Right ventricle myocardium superior (tissue), 1 donor: ENCODE measurements around the gene SPACDR. TPM values are rescaled to one million over a fixed set of nuclear protein-coding genes. Genes with fewer than 3 reads are reported as not detected.
"Not testable (repeated sequence)": the region's sequence is repeated elsewhere in the genome, so short reads cannot be mapped to it uniquely, and the experiment has no call there.

Experiments used
- ATAC-seq: fragments of 200-7000 bp; cut with Tn5 transposase; one replicate; pipeline ENCODE4 v1.9.1; 2020; ENCODE audit warnings: mild to moderate bottlenecking; ENCODE audit not compliant: poor library complexity
- DNase-seq: peaks from one replicate; pipeline ENCODE4 v3.0.0-alpha.2; 2020
- intact Hi-C: fragments of 100-400 bp; cut with DNase I; formaldehyde crosslinking; loops from one replicate; pipeline ENCODE4 v1.11.2; 2022
- total RNA-seq: library from RNA; stranded (reverse); fragmentation: NEBNext Ultra II Directional; extraction: Animal tissue kit (Norgen Biotek cat#: 25700); gene quantifications from one replicate; pipeline ENCODE4 v1.2.1, GENCODE V29; 2021
- donor health status: DM: no; HTN: yes; CAD: no; lungs with severe emphysema.

The SPACDR gene
- total RNA-seq, 1 donor from 2014 or later = 0.81 TPM

- DNase-seq (no peak), ATAC-seq (peak; percentile 1)
- intact Hi-C loops = no loop called here
Measured at GRCh38 chr7:100471021-100471420, 7.0 kb upstream of the SPACDR start.

- ATAC-seq (peak; percentile 79), DNase-seq (peak; percentile 93)
- intact Hi-C loops = loop anchor here (2.0 to 10.0 kb wide), 4 partner anchors 13 to 255 kb away; partner anchors contain the start of genes EPO, GIGYF1 and NYAP1
Measured at GRCh38 chr7:100469227-100470044, 5.4 kb upstream of the SPACDR start.

GRCh38 chr7:100467638-100468373 lies 3.7 kb upstream of the SPACDR start:
- intact Hi-C loops = loop anchor here (2.0 to 10.0 kb wide), 4 partner anchors 15 to 257 kb away; partner anchors contain the start of genes EPO, GIGYF1 and NYAP1
- ATAC-seq (no peak), DNase-seq (no peak)

GRCh38 chr7:100466653-100467605 lies 2.9 kb upstream of the SPACDR start:
- intact Hi-C loops = loop anchor here (5.0 to 10.0 kb wide), 3 partner anchors 95 to 258 kb away; partner anchors contain the start of genes EPO and GIGYF1
- DNase-seq (no peak), ATAC-seq (no peak)

GRCh38 chr7:100465702-100466311 lies 1.7 kb upstream of the SPACDR start:
- intact Hi-C loops = loop anchor here (5.0 to 10.0 kb wide), 3 partner anchors 96 to 259 kb away; partner anchors contain the start of genes EPO and GIGYF1
- peak; percentile 87 for ATAC-seq
- DNase-seq = peak; percentile 89

- intact Hi-C loops = loop anchor here (5.0 to 10.0 kb wide), 3 partner anchors 97 to 260 kb away; partner anchors contain the start of genes EPO and GIGYF1
- ATAC-seq (no peak), DNase-seq (no peak)
Measured at GRCh38 chr7:100465299-100465698, 1.2 kb upstream of the SPACDR start.

- intact Hi-C loops = loop anchor here (5.0 to 10.0 kb wide), 3 partner anchors 98 to 260 kb away; partner anchors contain the start of genes EPO and GIGYF1
- DNase-seq = no peak
Measured at GRCh38 chr7:100464791-100465190, 731 bp upstream of the SPACDR start.

GRCh38 chr7:100457033-100457432 lies 7.0 kb downstream of the SPACDR start:
- intact Hi-C loops = no loop called here
- ATAC-seq (no peak), DNase-seq (no peak)

More at GRCh38 chr7:100464791-100465190, 731 bp upstream of the SPACDR start:
- ATAC-seq = no peak

- DNase-seq (no peak), ATAC-seq (no peak)
- intact Hi-C loops = no loop called here
Measured at GRCh38 chr7:100456562-100456961, 7.5 kb downstream of the SPACDR start.

GRCh38 chr7:100455206-100455605 lies 8.9 kb downstream of the SPACDR start:
- ATAC-seq (no peak), DNase-seq (no peak)
- intact Hi-C loops = no loop called here

GRCh38 chr7:100453854-100454253 lies 10.2 kb downstream of the SPACDR start:
- ATAC-seq, DNase-seq, intact Hi-C loops: not testable (repeated sequence)

GRCh38 chr7:100452513-100452912 lies 11.5 kb downstream of the SPACDR start:
- DNase-seq = no peak
- ATAC-seq = no peak
- intact Hi-C loops = no loop called here

- no peak for DNase-seq
- intact Hi-C loops = no loop called here
- no peak for ATAC-seq
Measured at GRCh38 chr7:100449190-100449795, 14.8 kb downstream of the SPACDR start.

- ATAC-seq = not testable (repeated sequence)
- peak; percentile 1 for DNase-seq
Measured at GRCh38 chr7:100447363-100447762, 16.7 kb downstream of the SPACDR start.

GRCh38 chr7:100446040-100446439 lies 18.0 kb downstream of the SPACDR start:
- ATAC-seq = no peak
- peak; percentile 8 for DNase-seq
- intact Hi-C loops = no loop called here

More at GRCh38 chr7:100447363-100447762, 16.7 kb downstream of the SPACDR start:
- intact Hi-C loops = not testable (repeated sequence)

- ATAC-seq = peak; percentile 41
- DNase-seq = peak; percentile 49
- intact Hi-C loops = no loop called here
Measured at GRCh38 chr7:100444311-100445278, 19.5 kb downstream of the SPACDR start.
